ENCODE results near the gene FAM219A.
A peak's percentile ranks its signal among the peaks of the same experiment; 100 is the strongest.

FAM219A gene, protein sequence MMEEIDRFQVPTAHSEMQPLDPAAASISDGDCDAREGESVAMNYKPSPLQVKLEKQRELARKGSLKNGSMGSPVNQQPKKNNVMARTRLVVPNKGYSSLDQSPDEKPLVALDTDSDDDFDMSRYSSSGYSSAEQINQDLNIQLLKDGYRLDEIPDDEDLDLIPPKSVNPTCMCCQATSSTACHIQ

DNA sequence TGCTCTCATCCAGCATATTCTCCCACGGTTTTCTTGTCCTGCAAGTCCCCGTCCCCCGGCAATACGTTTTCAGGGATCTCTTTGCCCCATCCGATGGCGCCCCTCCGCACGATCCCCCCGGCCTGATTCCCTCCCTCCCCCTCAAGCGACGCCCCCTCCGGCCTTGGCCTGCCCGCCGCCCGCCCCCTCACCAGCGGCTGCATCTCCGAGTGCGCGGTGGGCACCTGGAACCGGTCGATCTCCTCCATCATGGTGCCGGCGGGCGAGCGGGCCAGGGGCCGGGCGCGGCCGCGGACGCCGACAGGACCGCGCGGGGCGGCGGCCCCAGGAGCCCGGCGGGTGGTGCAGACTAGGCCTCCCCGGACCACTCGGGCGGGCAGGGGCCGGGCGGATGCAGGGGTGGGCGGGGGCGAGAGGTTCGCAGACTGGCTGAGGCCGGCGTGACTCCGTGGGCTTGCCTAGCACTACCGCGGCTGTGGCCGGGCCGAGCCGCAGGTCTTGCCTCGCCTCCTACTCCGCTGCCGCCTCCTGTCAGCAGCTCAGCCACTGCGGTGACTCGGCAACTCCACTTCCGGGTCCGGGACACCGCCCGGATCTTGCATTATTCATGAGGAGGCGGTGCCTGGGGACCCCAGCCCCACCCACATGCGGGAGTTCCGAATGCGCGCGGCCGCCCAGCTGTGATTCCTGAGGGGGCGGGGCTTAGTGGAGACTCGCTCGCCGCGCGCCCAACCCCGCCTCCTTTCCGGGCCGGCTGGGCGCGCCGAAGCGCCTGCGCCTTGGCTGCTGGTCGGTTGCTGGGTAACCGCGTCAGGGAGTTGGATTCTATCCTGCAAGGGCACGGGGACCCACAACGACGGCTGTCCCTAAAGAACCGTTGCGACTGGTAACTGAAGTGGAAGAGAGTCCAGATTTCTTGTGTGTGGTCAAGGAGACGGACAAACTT lies at the start of gene FAM219A, which contains the start of gene DNAI1:
TSS of gene FAM219A (minus strand) at position 558 of the 946 bp plus-strand sequence. CDS start at position 251, 307 bp downstream.
TSS of gene DNAI1 (plus strand) at position 793 of the 946 bp plus-strand sequence. CDS start 201 bp downstream, outside the sequence.
- peak; percentile 97 for DNase-seq

DNA sequence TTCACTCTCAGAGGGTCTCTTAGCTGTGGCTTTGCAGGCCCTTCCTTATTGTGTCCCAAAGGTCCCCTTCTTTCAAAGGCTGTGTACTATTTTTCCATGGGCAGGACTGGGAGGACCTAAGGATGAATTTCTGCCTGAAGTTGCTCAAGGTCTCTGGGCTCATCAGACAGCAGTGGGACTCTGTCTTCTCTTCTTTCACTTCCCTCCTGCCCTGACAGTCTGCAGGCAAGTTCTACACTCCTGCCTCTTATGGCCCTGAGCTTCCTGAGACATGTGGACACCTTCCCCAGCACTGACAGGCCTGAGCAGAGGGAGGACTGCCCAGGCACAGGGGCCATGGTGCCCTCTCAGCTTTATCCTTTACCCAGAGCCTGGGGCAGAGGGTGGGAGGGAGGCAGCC lies 49.6 kb upstream of the FAM219A start:
- DNase-seq = no peak

DNA sequence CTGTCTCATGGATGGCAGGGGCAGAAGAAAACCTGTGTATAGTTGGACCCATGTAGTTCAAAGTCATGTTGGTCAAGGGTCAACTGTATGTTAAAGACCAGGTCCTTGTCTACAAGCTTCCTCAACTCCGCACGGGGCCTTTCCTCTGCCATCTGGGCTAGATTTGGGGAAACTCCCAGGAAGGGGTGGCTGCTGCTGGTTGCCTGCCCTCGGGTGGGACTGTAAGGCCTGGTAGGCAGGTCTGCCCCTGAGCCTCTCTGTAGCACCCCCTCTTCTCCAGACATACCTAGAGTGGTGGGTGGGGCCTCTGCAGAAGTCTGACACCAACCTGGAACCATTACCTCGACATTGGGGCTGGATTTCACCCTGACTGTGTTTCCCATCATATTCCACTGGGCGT lies 49.2 kb upstream of the FAM219A start:
- no peak for DNase-seq

DNA sequence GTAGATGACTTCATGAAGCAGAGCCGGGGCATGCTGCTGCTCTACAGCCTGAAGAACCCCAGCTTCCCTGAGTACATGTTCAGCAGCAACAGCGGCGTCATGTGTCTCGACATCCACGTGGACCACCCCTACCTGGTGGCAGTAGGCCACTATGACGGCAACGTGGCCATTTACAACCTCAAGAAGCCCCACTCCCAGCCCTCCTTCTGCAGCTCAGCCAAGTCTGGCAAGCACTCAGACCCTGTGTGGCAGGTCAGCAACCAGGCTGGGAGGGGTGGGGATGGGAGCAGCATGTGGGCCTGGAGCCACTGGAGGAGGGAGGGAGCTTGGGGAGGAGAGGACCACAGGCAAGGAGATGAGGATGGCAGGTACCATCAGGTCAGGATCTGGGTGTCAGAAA lies 48.3 kb upstream of the FAM219A start:
- DNase-seq = no peak

DNA sequence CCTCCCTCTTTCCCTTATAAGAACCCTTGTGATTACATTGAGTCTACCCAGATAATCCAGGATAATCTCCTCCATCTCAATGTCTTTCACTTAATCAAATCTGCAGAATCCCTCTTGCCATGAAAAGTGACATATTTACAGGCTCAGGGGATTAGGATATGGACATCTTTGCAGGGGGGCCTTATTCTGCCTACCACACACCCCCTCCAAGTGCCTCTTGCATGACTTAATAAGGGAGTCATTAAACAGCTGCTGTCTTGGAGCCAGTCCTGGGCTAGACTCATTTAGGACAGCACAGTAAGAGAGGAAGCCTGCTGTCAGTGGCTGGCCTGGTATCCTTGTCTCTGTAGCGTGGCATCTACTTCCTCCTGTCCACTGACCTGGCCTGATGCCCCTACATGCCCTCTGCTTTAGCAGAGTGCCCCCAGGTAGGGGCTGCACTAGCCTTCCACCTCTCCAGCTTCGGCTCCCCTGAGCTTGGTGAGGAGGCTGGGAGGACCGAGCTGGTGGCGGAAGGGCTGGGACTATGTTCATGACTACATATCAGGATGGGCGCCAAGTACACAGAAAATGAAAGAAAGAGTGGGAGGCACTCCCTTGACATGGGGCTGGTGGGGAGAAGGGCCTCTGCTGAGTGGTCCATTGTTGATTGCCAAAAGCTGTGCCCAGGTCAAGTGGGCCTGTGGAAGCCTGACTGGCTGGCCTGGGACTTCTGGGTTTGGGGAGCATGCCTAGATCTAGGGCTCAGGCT lies 47.2 kb upstream of the FAM219A start:
- no peak for DNase-seq

DNA sequence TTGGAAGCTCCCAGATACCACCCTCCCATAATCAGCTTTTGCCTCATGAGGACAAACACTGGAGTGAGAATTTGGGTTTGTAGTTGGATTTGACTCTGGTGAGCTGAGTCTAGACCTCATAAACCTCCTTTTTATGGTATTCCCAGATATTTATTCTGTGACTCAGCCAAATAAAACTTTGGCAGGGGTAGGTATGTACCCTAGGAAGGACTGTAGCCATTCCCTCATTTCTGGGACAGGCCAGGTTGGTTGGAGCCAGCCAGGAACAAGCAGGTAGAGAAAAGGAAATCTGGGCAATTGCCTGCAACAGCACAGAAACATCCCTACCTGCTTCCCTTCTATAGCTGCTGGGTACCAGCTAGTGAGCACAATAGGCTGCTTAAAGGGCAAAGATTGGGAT lies 45.0 kb upstream of the FAM219A start:
- no peak for DNase-seq

DNA sequence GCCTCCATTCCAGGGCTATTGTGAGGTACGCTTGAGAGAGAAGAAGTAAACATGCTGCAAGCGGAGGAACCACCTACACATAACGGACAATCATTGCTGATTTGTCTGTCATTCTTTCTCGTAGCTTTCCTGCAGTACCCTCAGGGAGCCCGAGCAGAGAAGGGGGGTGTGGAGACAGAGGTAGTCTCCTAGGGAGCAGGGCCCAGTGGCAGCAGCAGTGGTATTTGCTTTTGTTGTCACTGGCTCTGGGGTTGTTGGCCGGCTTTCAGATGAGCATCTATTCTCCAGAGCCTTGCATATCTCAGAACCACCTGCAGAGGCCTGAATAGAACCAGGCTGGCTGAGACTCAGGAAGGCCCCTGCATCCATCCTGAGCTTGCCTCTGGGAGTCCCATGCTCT lies 44.5 kb upstream of the FAM219A start:
- no peak for DNase-seq

DNA sequence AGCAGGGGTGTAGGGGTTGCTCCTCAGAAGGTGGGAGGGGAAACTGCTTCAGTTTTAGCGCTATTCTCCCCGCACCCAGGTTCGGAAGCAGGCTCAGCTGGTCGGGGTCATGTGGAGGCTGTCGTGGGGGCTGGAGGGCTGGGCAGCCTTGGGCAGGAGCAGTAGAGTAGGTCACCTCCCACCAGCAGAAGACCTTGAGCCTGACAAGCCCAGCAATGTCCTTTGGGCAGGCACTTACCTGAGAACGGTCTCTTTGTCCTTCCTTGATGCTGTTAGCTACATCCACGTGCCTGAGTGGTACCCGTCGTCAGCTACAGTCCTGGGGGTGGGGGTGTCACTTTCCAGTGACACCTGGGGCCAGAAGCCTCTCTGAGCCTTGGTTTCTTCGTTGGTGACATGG lies 44.1 kb upstream of the FAM219A start:
- DNase-seq = no peak

DNA sequence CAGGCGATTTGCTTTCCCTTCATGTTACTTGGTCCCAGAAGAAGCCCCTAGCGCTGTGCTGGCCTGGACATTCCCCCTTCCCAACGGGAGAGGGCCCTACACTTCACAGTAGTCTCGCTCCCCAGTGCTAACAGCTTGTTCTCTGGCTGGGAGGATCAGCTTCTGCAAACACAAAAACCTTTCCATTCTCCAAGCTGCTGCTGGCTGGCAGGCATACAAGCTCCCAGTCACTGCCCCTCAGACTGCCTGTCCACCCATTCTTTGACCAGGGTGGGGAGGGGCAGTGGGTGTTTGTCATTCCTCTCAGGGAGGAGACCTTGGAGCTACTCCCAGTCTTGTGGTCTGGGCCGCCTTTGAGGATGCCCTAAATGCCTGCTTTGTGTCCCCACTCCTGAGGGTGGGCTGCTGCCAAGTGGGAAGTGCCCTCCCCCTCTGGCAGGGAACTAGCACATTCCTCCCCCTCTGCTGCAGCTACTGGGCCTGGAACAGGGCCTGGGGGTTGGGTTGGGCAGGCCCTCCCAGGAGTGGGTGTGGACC lies 43.6 kb upstream of the FAM219A start:
- no peak for DNase-seq

DNA sequence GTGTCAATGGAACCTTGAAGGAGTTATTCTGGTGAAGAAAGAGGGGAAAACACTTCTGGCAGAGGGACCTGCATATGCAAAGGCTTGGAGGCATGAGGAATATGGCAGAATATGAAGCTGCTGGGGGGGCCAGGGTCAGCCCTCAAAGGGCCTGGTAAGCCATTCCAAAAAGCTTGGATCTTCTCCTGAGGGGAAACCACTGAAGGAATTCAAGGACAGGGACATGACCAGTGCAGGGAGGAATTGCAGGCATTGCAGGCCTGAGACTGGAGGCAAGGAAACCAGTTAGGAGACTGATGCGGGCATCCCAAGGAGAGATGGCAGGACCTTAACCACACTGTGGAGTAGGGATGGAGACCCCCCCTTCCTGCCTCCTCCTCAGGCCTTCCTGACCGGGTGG lies 43.0 kb upstream of the FAM219A start:
- no peak for DNase-seq

DNA sequence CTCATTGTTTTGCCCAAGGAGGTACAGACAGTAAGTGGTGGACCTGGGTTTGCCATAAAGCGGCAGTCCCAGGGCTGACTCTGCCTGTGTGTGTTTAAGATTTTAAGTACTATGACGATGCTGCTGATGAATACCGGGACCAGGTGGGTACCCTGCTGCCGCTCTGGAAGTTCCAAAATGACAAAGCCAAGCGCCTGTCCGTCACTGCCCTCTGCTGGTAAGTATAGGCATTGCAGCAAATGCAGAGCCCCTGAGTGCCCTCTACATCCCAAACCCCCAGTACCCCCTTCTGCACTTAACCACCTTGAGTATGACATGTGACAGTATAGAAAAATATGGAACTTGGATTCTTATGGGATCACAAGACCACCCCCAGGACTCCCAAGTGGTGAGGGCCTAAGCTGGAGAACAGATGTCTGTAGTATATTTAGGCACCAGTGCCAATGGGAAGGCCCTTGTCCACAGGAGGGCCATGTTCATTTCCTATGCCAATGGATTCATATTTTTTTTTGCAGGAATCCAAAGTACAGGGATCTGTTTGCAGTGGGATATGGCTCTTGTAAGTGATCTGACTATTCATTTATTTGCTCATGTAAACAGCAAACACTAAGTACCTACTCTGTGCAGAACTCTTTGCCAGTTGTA lies 42.4 kb upstream of the FAM219A start:
- no peak for DNase-seq

DNA sequence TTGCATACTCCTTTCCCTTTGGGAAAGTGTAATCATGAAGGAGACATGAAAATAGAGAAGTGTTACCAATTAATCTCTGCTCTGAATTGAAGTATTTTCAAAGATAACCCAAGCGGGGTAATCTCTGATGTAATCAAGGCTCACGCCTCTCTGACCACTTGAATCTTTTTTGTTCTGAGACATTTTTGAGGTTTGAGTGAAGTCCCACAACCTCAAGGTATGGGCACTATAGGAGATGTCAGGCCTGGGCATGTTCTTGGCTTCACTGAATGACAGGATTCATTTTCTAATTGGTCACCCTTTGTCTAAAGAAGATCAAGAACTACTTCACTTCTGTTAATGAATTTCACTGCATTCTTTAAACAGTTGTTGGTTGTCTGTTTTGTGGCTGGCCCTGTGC lies 40.7 kb upstream of the FAM219A start:
- no peak for DNase-seq

DNA sequence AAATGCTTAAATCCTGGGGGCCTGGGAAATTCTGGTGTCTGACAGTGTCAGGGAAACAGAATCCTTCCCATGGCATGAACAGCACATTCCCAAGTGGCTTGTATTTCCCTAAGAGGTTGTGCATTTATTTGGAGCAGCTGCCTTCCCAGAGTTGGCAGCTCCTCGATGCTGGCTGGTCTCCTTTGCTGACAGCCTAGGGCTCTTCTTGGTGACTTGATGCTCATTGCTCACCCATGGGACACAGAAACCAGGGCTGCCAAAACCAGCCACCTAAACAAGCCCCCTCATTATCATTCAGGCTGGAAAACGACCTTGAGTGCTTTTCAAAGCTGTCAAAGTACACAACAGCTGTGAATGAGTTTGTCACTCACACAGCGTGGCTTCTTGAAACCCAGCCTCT lies 40.2 kb upstream of the FAM219A start:
- DNase-seq = no peak

DNA sequence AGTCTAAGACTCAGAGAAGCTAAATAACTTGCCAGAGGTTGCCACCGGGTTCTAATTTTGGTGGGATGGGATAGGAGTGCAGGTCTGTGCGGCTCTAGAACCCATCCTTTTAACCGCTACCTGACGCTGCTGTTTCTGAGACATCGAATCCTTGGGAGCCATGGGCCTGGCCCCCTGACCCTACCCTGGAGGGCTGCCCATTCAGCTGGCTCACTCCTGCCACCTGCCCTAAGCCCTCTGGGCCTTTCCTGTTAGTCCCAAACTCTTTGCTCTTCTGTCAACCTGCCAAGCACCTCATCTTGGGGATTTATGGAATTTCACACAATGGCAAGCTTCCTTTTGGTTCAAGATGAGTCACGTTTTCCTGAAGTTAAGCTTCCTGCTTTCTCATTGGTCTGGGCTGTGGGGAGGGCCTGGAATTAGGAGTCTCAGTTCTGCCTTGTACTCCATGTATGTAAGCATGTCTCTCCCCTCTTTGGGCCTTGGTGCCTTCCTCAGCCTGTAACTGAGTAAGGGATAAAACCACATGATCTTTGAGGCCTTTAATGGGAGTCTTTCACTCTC lies 37.9 kb upstream of the FAM219A start:
- no peak for DNase-seq

DNA sequence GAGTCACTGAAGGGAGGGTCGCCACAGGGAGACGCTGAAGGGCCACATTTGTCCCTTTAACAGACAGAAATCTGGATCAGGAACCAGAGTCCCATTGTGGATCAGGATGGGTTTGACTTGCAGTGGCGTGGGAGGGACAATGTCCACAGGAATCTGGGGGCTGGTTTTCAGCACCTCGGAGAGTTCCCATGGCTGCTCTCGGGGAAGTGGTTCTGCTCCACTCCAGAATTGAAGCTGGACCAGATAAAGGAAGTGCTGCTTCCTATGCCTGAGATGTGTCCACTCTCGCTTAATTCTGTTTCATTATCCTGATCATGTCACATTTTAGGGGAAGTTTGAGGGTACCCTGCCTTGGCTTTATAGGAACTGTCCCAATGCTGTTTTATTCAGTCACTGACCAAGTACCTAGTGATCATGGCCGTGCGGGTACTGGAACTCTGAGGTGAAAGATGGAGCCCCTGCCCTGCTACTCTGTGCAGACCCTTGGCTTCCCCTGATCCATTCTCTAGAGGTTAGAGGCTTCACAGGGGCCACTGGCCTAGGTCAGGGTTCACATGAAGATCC lies 35.7 kb upstream of the FAM219A start:
- DNase-seq = no peak

DNA sequence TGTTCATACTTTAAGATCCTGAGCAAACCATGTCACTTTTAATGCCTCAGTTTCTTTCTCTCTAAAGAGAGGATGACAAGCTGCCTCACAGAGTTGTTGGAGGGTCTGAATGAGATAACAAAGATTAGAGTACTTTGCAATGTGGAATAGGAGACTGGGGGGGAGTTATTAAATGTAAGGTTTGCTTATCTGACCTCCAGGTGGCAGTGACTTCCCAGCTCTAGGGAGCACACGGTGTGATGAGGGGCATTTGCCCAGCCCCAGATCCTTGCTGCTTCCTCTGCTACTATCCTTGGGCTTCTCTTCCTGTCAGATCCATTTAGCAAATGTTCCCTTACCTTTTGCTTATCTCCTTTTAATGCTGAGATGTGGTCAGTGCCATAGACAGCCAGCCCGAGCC lies 33.7 kb upstream of the FAM219A start:
- DNase-seq = no peak

DNA sequence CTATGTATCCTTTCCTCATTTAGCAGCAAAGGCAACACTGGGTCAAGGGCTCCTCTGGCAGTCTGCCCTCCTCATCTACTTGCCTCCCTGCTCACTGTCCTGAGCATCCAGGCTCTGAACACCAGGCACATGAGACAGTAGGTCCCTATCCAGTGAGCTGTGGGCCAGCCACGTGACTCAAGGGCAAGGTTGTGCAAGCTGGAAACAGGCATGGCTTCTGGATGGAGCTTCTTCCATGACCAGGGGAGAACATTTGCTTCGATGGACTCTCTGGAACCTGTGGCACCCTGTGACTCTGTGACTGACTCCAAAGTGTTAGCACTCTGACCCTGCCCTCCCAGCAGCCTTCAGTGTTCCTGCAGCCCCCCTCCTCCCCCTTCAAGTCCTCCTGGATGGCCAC lies 33.2 kb upstream of the FAM219A start:
- no peak for DNase-seq

DNA sequence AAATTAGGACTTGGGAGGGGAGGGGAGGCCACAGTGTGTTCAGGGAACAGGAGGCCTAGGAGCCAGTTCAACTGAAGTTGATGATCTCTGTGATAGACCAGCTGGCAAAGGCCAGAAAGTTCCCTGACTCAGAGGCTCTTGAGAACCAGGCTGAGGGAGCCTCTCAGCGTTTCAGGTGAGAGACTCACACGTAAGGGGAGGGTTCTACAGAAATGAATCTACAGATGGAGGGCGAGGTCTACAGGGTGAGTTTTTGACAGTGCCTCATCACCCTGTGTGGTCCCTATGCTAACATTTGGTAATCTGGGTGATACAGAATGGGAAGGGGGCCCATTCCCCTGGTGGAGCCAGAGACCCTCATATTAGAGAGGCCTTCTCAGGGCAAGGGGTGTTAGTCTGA lies 32.4 kb upstream of the FAM219A start:
- no peak for DNase-seq

DNA sequence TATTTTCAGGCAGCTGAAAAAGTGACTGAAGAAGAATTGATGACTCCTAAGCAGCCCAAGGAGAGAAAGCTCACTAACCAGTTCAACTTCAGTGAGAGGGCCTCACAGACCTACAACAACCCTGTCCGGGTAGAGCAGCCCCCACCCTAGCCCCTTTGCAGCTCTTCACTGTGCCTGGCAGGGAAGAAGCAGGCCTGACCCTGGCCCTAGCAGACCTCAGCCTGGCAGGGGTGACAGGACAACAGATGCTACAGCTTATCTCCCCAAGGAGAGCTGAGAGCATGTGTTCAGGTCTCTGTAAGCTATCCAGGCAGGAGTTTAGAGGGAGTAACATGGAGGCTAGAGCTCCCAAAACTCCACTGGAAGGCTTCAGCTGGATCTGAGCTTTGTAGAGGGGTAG lies 32.0 kb upstream of the FAM219A start:
- no peak for DNase-seq

DNA sequence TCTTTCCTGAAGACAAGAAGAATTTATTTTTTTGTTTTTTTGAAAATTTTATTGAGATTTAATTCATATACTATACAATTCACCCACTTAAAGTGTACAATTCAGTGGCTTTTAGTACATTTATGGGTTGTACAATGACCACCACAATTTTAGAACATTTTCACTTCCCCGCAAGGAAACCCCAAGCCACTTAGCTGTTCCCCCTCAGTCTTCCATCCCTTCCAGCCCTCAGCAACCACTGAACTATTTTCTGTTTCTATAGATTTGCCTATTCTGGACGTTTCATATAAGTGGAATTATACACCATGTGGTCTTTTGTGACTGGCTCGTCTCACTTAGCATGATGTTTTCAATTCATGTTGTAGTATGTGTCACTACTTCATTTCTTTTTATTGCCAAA lies 28.2 kb upstream of the FAM219A start:
- no peak for DNase-seq

DNA sequence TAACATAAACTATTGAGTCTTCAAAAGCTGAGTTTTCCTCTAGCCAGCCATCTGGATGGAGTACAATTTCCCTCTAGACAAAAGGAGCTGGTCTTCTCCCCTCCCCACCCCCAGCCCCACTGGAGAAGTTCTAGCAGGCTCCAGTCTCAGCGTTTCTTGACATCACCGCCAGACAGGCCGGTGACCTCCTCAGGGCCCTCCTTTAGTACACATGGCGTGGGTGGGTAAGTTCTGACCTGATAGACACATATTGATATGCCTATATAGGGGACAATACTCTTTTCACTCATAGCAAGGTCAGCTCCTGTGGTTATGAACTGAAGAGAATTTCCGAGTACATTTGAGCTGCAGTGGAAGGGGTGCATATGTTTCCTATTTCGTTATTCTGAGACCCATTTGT lies 27.5 kb upstream of the FAM219A start:
- DNase-seq = no peak

DNA sequence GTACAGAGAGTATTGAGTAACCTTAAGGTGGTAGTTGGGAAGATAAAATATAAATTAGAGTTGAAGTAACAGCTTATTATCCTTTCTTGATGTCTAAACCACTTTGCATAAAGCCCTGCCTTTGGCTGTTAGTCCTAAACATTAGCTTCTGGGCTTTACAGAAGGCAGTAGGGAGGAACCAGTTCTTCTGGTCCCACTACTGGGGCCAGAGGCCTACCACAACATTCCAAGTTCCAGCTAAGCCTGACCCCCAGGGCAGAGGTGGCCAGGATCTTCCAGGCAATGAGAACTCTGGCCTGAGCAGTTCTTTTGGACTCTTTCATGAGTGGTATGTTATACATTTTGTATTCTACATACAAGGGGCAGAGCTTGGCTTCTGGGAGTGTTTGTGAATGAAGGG lies 26.3 kb upstream of the FAM219A start:
- DNase-seq = no peak

All from amniotic stem cell (primary cell).